Astrocyte of the spinal cord (primary cell): Measurements from ENCODE around the gene CCNQ.
A peak's percentile ranks its signal among the peaks of the same experiment; 100 is the strongest.

Experiments
- DNase-seq: peaks from one replicate; pipeline ENCODE4 v3.0.0; 2011; ENCODE audit warnings: low read depth, low spot score
- H3K4me3 ChIP-seq: 2 replicates; pipeline ENCODE4 v1.5.1; 2011; ENCODE audit warnings: low read depth, mild to moderate bottlenecking, low read length, moderate library complexity
- in situ Hi-C: cut with HindIII; loops from 2 replicates; pipeline ENCODE4 v1.10.0; 2017; ENCODE audit warnings: low sequenced_read_pairs
- TF ChIP-seq, protein P1 (sequence below): IDR thresholded peaks from 2 replicates; pipeline ENCODE4 v1.5.1; 2012; ENCODE audit warnings: low read depth, mild to moderate bottlenecking, low read length, inconsistent platforms

The CCNQ gene

DNA sequence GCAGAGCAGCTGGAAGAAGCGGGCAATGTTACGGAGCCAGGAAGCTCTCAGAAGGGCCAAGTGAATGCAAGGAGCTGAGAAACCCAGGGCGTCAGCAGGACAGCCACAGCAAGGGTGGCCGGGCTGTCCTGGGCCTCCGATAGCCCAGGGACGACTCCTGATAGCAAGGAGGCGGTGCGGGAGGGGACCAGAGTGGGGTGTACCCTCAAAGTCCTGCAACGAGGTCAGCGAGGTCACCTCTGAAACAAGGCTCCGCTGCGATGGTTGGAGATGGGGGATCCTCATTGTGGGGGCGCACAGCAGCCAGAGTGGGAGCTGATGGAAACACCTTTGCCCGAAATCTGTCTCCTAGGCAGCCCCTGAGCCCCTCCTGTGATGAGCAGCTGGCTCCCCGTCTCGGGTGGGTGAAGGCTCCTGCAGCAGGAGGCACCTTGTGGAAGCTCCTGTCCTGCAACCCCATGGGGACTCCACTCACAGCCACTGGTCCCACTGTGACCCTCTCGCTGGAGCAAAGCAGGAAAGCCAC is 4.3 kb upstream of the CCNQ start:
- no peak overlapping the region for H3K4me3 ChIP-seq
- in situ Hi-C loops = no loop called here
- TF ChIP-seq, protein P1, sequence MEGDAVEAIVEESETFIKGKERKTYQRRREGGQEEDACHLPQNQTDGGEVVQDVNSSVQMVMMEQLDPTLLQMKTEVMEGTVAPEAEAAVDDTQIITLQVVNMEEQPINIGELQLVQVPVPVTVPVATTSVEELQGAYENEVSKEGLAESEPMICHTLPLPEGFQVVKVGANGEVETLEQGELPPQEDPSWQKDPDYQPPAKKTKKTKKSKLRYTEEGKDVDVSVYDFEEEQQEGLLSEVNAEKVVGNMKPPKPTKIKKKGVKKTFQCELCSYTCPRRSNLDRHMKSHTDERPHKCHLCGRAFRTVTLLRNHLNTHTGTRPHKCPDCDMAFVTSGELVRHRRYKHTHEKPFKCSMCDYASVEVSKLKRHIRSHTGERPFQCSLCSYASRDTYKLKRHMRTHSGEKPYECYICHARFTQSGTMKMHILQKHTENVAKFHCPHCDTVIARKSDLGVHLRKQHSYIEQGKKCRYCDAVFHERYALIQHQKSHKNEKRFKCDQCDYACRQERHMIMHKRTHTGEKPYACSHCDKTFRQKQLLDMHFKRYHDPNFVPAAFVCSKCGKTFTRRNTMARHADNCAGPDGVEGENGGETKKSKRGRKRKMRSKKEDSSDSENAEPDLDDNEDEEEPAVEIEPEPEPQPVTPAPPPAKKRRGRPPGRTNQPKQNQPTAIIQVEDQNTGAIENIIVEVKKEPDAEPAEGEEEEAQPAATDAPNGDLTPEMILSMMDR = no peak
- DNase-seq = no peak

DNA sequence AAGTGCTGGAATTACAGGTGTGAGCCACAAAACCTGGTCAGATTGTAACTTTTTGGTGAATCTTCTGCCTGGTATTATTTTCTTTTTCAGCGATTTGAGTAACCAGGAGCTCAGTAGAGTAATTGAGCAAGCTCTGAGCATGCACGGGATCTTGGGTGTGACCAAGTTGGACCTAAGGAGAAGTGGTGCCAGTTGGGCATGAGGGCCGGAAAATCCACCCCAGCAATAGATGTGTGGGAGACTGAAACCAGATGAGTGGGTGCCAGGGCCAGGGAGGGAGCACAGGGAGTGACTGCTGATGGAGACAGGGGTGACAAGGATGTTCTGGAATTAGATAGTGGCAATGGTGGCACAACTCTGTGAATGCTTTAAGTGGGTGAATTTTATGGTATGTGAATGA is 3.7 kb upstream of the CCNQ start:
- in situ Hi-C loops = no loop called here
- DNase-seq = no peak
- no peak overlapping the region for H3K4me3 ChIP-seq
- TF ChIP-seq, protein P1 = no peak

DNA sequence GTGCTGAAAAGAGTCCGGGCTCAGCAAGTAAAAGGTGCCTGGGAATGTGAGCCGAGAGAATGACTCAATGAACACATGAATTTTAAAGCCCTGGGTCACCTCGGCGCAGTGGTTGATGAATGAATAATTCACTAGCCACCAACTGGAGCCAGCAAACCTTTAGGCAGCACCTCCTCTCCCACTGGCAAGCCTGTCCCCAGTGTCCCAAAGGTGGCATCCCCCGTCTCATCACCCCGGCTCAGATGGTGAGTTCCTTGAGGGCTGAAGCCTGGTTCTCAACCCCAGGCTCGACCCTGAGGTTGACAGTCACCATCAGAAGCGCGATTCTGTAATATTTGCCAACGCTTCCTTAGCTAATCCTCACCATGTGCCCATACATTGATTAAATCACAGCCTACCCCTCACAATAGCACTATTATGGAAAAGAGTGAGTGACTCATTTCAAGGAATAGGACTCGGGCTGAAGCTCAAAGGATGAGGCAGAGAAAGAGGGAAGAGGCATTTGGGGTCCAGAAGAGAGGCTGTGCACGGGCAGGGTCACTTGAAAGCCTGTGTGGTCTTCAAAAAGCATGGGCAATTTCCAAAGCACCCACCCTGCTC is 2.7 kb upstream of the CCNQ start:
- DNase-seq = no peak
- TF ChIP-seq, protein P1 = no peak
- H3K4me3 ChIP-seq = no peak overlapping the region
- in situ Hi-C loops = no loop called here

DNA sequence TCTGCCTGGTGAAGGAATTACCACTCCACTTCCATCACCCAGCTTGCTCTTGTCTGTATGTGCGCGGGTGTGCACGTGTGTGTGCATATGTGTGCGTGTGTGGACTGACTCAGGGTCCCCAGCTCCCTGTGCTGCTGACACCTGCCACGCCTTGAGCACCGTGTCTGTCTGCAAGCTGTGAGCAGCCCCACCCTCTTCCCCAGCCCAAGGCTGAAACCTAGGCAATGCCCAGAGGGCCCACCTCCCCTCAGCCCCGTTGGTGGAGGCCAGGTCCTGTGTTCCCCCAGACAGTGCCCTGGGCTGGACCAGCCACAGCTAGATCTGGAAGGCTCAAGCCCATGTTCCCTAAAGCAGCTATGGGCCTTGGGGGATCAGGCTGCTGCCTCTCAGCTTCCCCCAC is 2.0 kb upstream of the CCNQ start:
- H3K4me3 ChIP-seq = no peak overlapping the region
- in situ Hi-C loops = no loop called here
- TF ChIP-seq, protein P1 = no peak
- DNase-seq = no peak

DNA sequence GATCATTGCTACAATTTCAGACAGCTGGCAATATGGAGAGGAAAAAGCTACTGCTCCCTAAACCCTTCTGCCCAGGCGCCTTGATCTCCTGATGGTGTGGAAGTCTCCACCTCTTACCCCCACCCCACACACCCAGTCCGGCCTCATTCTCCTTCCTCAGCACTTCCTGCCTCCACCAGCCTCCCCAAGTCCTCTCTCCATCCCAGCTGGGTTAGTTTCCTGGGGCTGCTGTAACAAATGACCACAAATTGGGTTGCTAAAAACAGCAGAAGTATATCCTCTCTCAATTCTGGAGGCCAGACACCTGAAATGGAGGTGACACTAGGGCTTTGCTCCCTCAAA is 1.1 kb upstream of the CCNQ start:
- in situ Hi-C loops = no loop called here
- peak overlapping the region; percentile 63 for H3K4me3 ChIP-seq
- DNase-seq = no peak
- TF ChIP-seq, protein P1 = no peak

DNA sequence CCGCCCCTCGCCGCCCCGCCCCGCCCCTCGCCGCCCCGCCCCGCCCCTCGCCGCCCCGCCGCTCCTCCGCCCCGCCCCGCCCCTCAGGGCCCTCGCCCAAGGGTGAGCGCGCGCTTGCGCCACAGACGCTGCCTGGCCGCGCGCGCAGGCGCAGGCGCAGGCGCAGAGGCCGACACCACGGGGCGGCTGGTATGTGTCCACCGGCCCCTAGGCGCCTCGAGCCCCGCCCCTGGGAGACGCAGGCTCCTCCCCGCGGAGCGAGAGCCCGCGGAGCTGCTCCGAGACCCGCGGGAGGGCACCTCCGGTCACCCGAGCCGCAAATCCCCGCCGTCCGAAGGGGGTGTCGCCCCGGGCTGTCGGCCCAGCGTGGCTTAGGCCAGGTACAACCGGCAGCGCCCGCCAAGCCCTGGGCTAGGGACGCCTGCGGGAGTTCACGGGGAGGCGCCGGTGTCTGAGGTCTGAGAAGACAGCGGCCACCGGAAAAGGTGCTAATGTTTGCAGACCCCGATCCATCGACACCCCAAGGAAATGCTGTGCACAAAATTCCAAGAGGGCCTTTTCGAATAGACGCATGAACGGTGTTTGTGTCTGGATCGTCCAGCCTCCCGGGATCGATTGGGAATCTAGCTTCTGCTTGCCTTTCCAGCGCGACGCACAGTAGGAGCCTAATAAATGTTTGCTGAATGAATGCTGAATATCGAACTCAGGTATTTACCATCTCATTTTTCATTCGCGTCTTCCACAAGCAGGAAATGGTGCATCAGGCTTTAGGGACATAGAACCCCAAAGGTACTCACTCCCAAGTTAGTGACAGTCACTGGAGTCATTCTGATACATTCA is 473 bp upstream of the CCNQ start:
- peak overlapping the region; percentile 63 for H3K4me3 ChIP-seq
- DNase-seq = peak; percentile 88
- TF ChIP-seq, protein P1 = no peak
- in situ Hi-C loops = no loop called here
